ENCODE results near the gene SLC25A4.

The SLC25A4 gene

GRCh38 chr4:185122681-185123345 is 20.3 kb upstream of the SLC25A4 start:
- DNase-seq = peak; percentile 75

DNA sequence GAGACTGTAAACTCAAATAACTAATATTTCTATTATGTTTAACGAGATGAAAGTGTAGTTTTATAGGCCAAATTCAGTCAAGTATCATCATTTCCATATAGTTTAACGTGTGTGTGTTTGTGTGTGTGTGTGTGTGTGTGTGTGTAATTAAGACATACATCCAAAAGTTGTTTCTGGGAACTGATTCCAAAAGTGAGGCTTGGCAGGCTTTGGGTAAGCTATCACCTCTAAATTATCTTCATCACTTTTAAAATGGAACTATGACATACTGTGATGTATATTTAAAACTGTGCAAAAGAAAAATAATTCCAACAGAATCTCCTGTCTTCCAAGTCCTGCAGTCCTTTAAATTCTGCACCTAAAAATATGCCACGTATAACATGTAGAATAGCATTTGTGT is 19.1 kb upstream of the SLC25A4 start:
- DNase-seq = no peak

- no peak for DNase-seq
These were observed 15.8 kb upstream of the SLC25A4 start for GRCh38 chr4:185127021-185127925.

DNA sequence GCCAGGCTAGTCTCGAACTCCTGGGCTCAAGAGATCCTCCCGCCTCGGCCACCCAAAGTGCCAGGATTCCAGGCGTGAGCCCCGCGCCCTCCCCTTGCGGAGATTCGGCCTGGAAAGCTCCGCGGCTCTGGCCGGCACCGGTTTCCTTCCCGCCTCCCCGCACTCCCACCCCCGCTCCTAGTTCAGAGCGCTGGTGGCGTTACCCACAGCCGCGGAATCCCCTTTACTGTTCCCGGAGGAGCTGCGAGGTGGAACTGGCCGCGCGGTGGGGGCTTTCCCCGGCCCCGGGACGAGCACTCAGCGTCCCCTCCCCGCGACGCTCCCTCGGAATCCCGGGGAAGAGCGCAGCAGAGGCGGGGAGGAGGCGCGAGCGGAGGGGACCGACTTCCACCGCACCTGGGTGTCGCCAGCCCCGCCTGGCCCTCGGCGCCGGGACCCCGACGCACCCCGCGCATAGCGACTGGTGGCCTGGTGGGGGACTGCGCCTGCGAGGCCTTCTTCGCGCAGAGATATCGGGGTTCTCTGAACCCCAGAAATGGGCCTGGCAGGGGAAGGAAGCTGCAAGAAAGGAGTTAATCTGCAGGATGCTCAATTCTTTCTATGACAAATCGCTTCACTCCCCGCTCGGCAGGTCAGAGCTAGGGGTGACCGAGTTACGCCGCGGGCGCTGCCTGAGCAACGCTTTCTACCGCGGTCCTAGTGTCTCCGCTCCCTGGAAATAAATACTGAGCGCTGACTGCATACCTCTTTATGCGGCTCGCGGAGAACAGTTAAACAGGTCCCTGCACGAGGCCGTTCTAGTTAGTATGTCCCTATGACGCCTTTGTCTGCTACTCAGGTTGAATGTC is 14.6 kb upstream of the SLC25A4 start:
- DNase-seq = no peak

DNA sequence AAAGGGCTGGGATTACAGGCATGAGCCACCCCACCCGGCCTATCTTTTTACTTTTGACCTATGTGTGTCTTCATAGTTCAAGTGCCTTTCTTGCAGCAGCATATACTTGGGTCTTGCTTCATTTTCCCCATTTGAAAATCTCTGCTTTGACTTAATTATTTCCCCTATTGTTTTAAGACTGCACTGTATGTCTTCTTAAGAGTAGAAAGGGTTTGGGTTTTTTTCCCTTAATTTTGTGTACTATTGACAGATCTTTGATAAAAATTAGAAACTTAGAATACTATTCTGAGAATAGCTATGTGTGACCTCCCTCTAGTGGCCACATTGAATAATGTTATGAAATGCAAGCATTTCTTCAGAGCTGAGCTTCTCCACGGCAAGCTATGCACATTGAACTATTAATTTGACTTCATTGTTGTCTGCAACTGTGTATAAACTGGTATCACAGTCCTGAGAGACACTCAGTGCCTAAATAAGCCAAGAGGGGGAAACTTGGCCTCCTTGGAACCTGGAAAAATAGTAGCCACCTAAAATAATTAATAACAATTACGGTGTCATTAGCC is 8.7 kb upstream of the SLC25A4 start:
- DNase-seq = peak; percentile 7

DNA sequence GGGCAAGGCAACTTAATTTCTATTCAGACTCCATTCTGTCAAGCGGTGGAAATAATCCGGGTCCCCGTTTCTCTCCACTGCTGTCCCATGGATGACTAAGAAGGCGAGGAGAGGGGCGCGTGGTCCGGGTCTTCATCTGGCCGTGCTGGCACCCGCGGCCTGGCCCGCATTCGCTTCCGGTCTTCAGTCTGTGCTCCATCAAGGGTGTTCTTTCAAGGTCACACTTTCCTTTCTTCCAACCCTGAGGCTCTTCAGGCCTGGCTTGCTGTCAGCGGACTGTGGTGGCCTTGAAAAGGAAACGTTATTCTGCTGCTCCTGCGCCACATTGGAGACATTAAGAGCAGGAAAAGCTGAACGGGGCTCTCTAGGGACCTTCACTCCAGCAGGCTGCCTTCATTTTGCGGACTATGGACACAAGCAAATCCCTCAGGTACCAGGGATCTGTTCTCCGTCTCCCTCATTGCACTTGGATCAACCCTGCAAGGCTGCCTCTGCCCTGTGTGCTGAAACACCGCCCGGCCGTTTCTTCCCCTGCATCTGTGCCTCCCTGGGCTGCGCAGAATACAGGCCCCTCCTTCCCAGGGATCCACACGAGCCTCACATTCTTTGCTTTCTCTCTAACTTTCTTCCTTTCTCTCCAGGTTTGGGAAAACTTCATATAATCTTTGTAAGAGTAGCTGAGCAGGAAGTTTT is 5.7 kb upstream of the SLC25A4 start:
- DNase-seq = no peak

DNA sequence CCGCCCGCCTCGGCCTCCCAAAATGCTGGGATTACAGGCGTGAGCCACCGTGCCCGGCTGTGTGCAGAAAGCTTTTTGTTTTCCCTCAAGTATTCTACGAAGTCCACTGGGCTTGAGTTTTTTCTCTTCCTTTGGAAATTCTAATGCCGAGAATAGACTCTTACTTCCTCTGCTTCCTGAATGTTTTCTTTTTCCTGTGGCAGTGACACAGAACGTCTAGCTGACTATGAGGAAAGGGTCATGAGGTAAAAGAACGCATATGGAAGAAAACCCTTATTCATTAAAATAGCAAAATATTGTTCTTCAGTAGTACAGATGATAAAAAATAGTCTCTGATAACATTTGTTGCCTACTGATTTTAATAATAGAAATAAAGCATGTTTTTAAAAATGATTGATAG is 4.9 kb upstream of the SLC25A4 start:
- no peak for DNase-seq

- no peak for DNase-seq
These were observed 3.3 kb upstream of the SLC25A4 start for GRCh38 chr4:185139736-185140135.

DNA sequence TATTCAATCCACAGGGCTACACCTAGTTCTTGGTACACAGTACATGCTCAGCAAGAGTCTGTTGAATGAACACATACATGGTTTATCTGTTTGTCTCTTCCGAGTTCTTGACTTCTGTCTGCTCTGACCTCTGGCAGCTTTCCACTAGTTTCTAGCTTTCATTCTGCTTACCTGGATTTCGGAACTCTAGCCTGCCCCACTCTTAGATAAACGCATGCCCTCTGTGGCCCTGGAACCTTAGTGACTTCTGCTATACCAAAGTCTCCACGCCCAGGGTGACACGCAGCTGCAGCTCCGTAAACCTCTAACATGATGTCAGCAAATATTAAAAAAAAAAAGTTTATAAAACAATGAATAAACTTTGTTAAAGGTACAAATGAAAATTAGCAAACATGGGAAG is 1.3 kb upstream of the SLC25A4 start:
- no peak for DNase-seq

DNA sequence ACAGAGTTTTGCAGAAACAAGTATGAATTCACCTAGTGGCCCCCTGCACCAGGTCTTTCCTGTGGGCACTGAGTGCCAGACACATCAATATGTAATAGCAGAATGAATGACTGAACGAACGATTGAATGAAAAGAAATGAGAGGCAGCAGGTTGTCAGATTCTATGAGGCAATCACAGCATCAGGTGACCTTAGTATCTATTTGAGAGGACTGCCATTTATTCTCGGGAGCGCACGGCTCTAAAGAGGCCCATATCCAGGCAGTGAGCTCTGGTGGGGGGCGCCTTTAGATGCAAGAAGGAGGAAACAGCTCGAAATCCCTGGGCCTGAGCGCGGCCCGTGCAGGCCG is 528 bp upstream of the SLC25A4 start:
- peak; percentile 7 for DNase-seq

- no peak for DNase-seq
These were observed 519 bp downstream of the SLC25A4 start for GRCh38 chr4:185143601-185143969.

- no peak for DNase-seq
These were observed 1.7 kb downstream of the SLC25A4 start for GRCh38 chr4:185144601-185145240.

GRCh38 chr4:185145572-185145971 is 2.5 kb downstream of the SLC25A4 start:
- DNase-seq = no peak

DNA sequence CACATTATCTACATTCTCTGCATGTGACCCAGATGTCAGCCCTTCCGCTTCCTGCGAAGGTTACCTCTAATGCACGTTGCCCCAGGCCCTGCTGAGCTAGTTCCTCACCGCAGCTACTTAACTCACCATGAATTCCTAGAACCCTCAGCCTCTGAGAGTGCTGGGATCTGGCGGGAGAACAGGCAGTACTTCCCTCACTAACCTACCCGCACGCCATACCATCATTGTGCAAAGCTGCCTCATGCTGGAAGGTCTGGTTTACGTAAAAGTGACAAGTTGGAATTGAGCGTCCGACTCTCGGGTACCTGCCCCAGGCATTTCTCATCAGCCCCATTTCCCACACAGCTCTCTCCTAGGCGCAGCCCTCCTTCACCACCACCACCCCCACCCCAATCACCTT is 6.3 kb downstream of the SLC25A4 start:
- DNase-seq = no peak

DNA sequence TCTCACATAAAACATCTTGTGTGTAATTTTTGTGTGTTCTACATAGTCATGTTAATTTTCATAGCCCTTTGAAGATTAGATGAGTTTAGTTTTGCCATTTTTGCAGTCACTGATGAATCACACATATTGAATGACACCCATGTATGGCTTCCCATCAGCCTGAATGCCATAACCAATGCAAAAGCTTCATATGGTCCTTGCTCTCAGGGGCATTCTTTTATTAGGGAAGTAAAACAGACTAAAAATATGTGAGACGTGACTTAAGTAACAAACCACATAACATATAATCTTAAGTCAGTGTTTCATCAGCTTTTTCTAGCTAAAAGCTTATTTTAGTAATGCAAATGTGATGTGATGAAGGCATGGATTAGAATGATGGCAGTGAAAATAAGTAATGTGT is 8.2 kb downstream of the SLC25A4 start:
- no peak for DNase-seq

DNA sequence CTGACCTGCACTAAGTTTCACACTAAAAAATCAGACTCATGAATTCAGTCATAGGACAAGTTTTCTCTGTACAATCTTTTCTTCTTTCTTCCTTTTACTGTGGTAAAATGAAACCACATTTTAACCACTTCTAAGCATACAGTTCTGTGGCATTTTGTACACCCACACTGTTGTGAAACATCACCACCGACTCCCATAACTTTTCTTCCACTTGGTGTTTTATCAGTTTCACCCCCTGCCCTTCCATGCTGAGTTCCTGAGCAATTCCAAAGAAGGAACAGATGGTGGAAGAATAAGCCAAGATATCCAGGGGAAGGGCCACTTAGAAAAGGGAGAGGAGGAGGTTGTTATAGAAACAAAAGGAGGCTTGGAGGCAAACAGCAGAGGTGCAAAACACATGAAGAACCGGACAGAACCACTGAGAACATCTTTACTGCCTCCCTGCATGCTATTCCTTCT is 22.6 kb downstream of the SLC25A4 start:
- DNase-seq = no peak

- DNase-seq = no peak
These were observed 24.2 kb downstream of the SLC25A4 start for GRCh38 chr4:185167234-185167633.

DNA sequence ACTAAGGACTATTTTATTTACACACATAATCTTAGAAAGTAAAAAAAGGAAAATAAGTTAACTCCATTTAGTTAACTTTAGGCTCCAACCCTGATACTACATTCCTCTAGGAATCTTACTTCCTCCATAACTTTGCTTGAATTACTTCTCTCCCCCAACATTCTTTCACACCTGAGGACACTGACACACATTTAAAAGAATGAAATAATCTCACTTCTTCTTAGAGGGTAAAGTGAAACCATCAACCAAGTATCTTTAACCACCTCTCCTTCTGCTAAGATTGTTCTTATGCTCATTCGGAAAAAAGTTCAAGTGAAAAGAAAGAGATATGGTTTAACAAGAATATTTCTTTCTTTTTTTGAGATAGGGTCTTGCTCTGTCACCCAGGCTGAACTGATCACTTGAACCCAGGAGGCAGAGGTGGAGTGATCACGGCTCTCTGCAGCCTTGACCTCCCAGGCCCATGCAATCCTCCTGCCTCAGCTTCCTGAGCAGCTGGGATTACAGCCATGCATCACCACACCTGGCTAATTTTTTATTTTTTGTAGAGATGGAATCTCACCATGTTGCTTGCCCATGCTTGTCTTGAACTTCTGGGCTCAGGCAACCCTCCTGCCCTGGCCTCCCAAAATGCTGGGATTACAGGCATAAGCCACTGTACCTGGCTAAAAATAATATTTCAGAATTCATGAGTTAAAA is 28.5 kb downstream of the SLC25A4 start:
- DNase-seq = no peak

DNA sequence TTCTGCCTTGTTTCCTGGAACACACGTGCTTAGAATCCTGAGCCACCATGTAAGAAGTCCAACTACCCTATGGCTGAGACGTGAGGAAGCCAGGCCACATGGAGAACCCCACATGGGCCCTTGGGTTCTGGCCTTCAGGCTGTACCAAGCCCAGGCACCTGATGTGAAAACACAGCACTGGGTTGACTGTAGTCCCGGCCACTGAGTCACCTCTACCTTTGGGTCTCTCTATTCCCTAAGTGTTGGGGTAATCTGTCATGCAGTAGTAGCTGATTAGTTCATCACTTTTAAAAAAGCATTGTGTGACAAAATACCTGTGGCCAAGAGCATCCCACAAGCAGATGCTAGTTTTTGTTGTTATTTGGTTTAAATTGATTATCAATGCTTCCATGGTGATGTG is 36.4 kb downstream of the SLC25A4 start:
- no peak for DNase-seq

- no peak for DNase-seq
These were observed 39.2 kb downstream of the SLC25A4 start for GRCh38 chr4:185182239-185182638.

- peak; percentile 85 for DNase-seq
These were observed 40.7 kb downstream of the SLC25A4 start for GRCh38 chr4:185183622-185184281.

All from NCI-H2029 treated with DMSO at 0.1 percent for 48 hours (cell line).